Pancreas (tissue), 10 donors: ENCODE data around the gene GASK1A. TPM values are rescaled to one million over a fixed set of nuclear protein-coding genes. Genes with fewer than 3 reads are reported as not detected.

Experiments used
- ATAC-seq, 4 donors: fragments of 200-7000 bp; cut with Tn5 transposase; one replicate each; pipeline versions ENCODE4 v1.8.0 to v1.9.1; 2020; ENCODE audit warnings: mild to moderate bottlenecking in 4 of 4, moderate library complexity in 4 of 4
- DNase-seq, 6 donors: peaks; one replicate each; pipeline ENCODE4 v3.0.0-alpha.2; 2020
- FAIRE-seq: peaks from 2 replicates; lab custom pipeline; 2012; peaks lifted over from hg19 to GRCh38; lab: Jason Lieb, UNC
- H3K27ac ChIP-seq, 4 donors: fragments of 200-600 bp; sonication (generic); 1 replicate in 3 of 4; 2 replicates in 1 of 4; pipeline versions ENCODE4 v1.5.0 to v1.8.0; 2020
- H3K27me3 ChIP-seq, 4 donors: fragments of 200-600 bp; one replicate each; pipeline ENCODE4 v1.8.0; 2021
- H3K36me3 ChIP-seq, 3 donors: fragments of 200-600 bp; sonication (generic) in 1 of 3; one replicate each; pipeline versions ENCODE4 v1.5.0 to v1.8.0; 2020 to 2021
- H3K4me1 ChIP-seq, 3 donors: fragments of 200-600 bp; one replicate each; pipeline ENCODE4 v1.8.0; 2021
- H3K4me3 ChIP-seq, 4 donors: fragments of 200-600 bp; sonication (generic) in 2 of 4; one replicate each; pipeline versions ENCODE4 v1.5.0 to v1.8.0; 2020 to 2021
- H3K9me3 ChIP-seq, 4 donors: fragments of 200-600 bp; one replicate each; pipeline ENCODE4 v1.8.0; 2021
- WGBS, 2 donors: extraction: QIAGEN DNeasy Blood & Tissue Kit; methylation state at CpG; one replicate each; pipeline ENCODE4 v1.1.7; 2013; 5-methylcytosine and 5-hydroxymethylcytosine counted together
- intact Hi-C, 3 donors: fragments of 100-400 bp; cut with DNase I; formaldehyde crosslinking; loops; one replicate each; pipeline versions ENCODE4 v1.11.1 to v1.14.2; 2022
- polyA plus RNA-seq, 2 donors: library from polyadenylated mRNA; stranded (reverse); fragments of 200-250 nt; gene quantifications; one replicate each; pipeline ENCODE4 v1.2.3, GENCODE V29; 2013
- total RNA-seq, 6 donors: library from RNA; stranded (reverse); fragmentation: NEBNext Ultra II Directional in 4 of 6; extraction: Animal tissue kit (Norgen Biotek cat#: 25700) in 4 of 6; gene quantifications; one replicate each; pipeline versions ENCODE4 v1.2.1 to v1.2.4, GENCODE V29; 2021 to 2023
- TF ChIP-seq, protein P1 (sequence below), 4 donors: fragments of 200-600 bp; sonication (generic) in 3 of 4; IDR thresholded peaks; one replicate each; pipeline versions ENCODE4 v1.5.0 to v1.8.0; 2021; ENCODE audit warnings: antibody characterized with exemption in 4 of 4
- donor health status: healthy with polysubstance abuse.
- donor health status: DM: no; HTN: no; CAD: no; lungs with moderate emphysema.
- donor health status: DM: no; HTN: no; CAD: no.
- donor health status: control.
- donor health status: control.
- donor health status: Bipolar disorder and iron deficiency.
- donor health status: DM: yes; HTN: yes; CAD: no.
- donor health status: DM: no; HTN: no; CAD: no.
- donor health status: DM: no; HTN: no; CAD: no.
- donor health status: DM: yes; HTN: yes; CAD: no.

GASK1A gene
- total and polyA plus RNA-seq, 8 donors = 1.2 to 5.8 (median 1.8) TPM

DNA sequence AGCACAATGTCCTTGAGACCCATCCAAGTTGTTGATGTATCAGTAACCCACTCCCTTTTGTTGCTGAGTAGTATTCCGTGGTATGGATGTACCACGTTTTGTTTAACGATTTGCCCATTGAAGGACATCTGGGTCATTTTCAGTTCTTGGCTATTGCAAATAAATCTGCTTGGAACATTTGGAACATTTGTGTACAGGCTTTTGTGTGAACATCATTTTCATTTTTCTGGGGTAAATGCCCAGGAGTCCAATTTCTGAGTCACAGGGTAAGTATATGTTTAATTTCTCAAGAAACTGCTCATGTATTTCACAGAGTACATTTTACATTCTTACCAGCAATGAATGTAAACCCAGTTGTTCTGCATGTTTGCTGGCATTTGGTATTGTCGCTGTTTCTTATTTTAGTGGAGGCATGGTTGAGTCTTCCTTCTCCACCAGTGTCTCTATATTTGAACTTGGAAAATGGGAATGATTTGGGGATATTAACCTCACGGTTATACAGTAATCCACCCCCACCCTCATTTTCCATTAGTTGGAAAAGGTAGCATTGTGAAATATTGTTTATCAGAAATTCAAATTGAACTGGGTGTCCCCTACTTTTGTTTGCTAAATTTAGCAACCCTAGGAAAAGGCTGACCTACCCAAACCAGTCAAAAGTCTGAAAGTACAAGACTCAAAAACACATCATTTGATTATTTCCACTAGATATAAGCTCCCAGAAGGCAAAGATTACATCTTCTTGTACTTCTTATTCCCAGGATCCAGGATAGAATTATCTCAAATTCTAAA is 96.0 kb downstream of the GASK1A start:
- ATAC-seq (no peak), FAIRE-seq (no peak), DNase-seq (no peak)
- Histone ChIP-seq H3K36me3 (peaks cover 0 to 6% (median under 1%) of the 10 kb centered on the region in 3 donors), H3K4me3 (no peak overlapping the region), H3K27ac (no peak overlapping the region), H3K9me3 (no peaks in the 10 kb centered on the region), H3K27me3 (no peaks in the 10 kb centered on the region), H3K4me1 (no peaks in the 10 kb centered on the region)
- TF ChIP-seq, protein P1, sequence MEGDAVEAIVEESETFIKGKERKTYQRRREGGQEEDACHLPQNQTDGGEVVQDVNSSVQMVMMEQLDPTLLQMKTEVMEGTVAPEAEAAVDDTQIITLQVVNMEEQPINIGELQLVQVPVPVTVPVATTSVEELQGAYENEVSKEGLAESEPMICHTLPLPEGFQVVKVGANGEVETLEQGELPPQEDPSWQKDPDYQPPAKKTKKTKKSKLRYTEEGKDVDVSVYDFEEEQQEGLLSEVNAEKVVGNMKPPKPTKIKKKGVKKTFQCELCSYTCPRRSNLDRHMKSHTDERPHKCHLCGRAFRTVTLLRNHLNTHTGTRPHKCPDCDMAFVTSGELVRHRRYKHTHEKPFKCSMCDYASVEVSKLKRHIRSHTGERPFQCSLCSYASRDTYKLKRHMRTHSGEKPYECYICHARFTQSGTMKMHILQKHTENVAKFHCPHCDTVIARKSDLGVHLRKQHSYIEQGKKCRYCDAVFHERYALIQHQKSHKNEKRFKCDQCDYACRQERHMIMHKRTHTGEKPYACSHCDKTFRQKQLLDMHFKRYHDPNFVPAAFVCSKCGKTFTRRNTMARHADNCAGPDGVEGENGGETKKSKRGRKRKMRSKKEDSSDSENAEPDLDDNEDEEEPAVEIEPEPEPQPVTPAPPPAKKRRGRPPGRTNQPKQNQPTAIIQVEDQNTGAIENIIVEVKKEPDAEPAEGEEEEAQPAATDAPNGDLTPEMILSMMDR (IDR thresholded peaks at IDR 0.05) = no peak
- WGBS, 2 donors = 84 to 93% methylated on average over 5 of the region's 5 CpGs
- intact Hi-C loops = no loop called here

DNA sequence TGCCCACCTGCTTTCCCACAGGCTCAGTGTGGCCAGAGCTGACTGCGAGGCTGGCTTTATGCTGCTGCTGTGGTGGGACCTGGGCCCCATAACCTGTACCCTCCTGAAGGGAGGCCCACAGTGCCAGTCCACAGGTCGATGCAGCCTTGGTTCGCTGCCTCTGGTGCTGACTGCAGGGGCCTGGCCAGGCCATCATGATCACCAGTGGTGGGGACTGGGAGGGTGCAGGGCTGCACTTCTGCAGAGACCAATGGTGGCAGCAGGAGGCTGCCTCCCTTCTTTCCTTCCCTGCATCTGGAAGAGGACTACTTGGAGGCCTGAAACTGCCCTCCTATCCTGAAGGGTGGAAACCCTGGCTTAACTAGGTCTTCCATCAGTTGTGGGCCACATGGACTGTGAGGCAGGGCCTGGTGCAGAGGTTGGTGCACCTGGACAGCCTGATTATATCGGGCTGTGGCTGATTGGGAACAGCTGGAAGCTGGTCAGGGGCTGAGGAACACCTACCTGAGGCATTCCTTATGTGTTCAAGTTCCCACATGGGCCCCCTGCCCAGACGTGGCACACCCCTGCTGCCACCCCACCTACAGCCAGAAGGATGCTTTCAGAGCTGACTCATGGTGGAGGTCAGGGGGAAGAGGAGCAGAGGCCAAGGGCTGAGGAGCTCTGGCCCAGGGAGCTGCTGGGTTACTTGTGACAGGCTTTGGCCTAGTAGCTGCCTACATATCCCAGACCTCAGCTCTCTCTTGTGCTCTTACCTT is 97.0 kb downstream of the GASK1A start:
- no peaks in the 10 kb centered on the region for H3K27me3 ChIP-seq
- H3K27ac ChIP-seq = no peak overlapping the region
- H3K36me3 ChIP-seq = peaks cover 0 to 16% (median 7%) of the 10 kb centered on the region in 3 donors
- H3K9me3 ChIP-seq = no peaks in the 10 kb centered on the region
- ATAC-seq (no peak), FAIRE-seq (no peak), DNase-seq (no peak)
- no peak overlapping the region for H3K4me3 ChIP-seq
- H3K4me1 ChIP-seq = no peaks in the 10 kb centered on the region
- TF ChIP-seq, protein P1 (IDR thresholded peaks at IDR 0.05) = no peak
- WGBS, 2 donors = 77 to 82% methylated on average over 5 of the region's 5 CpGs
- intact Hi-C loops = no loop called here

DNA sequence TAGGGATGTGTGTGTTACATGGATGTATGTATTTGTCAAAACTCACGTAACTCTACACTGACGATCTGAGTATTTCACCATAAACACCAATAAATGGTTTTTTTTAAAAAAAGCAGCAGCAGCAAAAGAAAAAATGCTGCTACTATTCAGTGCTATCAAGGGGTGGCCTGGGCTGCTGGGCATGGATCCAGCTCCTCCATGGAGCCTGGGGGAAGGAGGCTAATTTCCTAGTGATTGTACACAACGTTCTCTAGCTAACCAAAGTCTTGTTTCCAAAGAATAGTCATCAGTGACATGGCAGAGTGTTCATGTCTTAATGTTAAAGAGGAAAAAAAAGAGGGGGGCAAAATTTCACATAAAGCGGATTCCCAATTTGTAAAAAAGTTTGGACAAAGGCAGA is 97.7 kb downstream of the GASK1A start:
- no peak for FAIRE-seq
- intact Hi-C loops = no loop called here
- Histone ChIP-seq H3K27ac (no peak overlapping the region), H3K27me3 (no peaks in the 10 kb centered on the region), H3K36me3 (peaks cover 0 to 18% (median 7%) of the 10 kb centered on the region in 3 donors), H3K4me3 (no peak overlapping the region), H3K9me3 (no peaks in the 10 kb centered on the region), H3K4me1 (no peaks in the 10 kb centered on the region)
- TF ChIP-seq, protein P1 (IDR thresholded peaks at IDR 0.05) = no peak
- DNase-seq = no peak
- WGBS, 2 donors = 86 to 89% methylated on average over 4 of the region's 4 CpGs
- no peak for ATAC-seq

DNA sequence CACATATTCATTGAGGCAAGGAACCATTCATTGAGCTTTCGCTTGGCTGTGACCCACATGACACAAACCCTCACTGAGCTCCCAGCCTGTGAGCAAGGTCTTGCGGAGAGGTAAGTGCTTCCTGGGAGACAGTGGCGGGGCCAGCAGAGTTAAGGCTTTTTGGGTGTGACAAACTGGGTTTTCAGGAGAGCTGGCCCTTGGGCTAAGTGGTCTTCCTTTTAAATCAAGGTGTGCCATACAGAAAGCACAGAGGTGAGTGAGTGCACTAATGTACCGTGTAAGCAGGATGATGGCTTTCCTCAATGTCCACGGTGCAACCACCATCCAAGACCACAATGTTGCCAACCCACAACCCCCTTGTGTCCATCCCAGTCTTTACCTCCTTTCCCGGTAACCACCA is 98.2 kb downstream of the GASK1A start:
- ATAC-seq (no peak), DNase-seq (no peak), FAIRE-seq (no peak)
- TF ChIP-seq, protein P1 (IDR thresholded peaks at IDR 0.05) = no peak
- Histone ChIP-seq H3K36me3 (peaks cover 0 to 18% (median 7%) of the 10 kb centered on the region in 3 donors), H3K27ac (no peak overlapping the region), H3K9me3 (no peaks in the 10 kb centered on the region), H3K4me3 (no peak overlapping the region), H3K4me1 (no peaks in the 10 kb centered on the region), H3K27me3 (no peaks in the 10 kb centered on the region)
- intact Hi-C loops = no loop called here
- 97 to 98% methylated on average over 6 of the region's 6 CpGs for WGBS, 2 donors
